HepG2 (cell line): ENCODE data around the gene SMIM1. TPM values are rescaled to one million over a fixed set of nuclear protein-coding genes. Genes with fewer than 3 reads are reported as not detected.
A peak's percentile ranks its signal among the peaks of the same experiment; 100 is the strongest.

Experiments used
- ARNT2 ChIP-seq: sonication (generic); formaldehyde crosslinking; IDR thresholded peaks from 2 replicates; pipeline ENCODE4 v1.8.0; 2022; ENCODE audit warnings: mild to moderate bottlenecking, low read depth, missing genetic modification reagents, moderate library complexity
- EZH2 ChIP-seq: conservative IDR thresholded peaks from 2 replicates; pipeline ENCODE4 v1.6.1; 2012; ENCODE audit warnings: mild to moderate bottlenecking, low read depth, low read length, moderate library complexity
- GABPB1 ChIP-seq: IDR thresholded peaks from 2 replicates; pipeline ENCODE4 v1.6.1; 2016; ENCODE audit warnings: mild to moderate bottlenecking, missing genetic modification reagents, moderate library complexity, missing compliant biosample characterization
- HCFC1 ChIP-seq: fragments of 150-350 bp; IDR thresholded peaks from 2 replicates; pipeline ENCODE4 v1.6.1; 2014; ENCODE audit warnings: low read depth, low read length
- IRF2 ChIP-seq: IDR thresholded peaks from 2 replicates; pipeline ENCODE4 v1.6.1; 2018; ENCODE audit warnings: missing genetic modification reagents, missing compliant biosample characterization
- MZF1 ChIP-seq: sonication (generic); formaldehyde crosslinking; IDR thresholded peaks from 2 replicates; pipeline ENCODE4 v1.8.1; 2023; ENCODE audit warnings: mild to moderate bottlenecking, missing genetic modification reagents, borderline replicate concordance
- NR2C2 ChIP-seq: sonication (generic); formaldehyde crosslinking; IDR thresholded peaks from 2 replicates; pipeline ENCODE4 v1.4.0; 2020; ENCODE audit warnings: missing genetic modification reagents, mild to moderate bottlenecking, moderate library complexity, borderline replicate concordance
- POLR2AphosphoS5 ChIP-seq: IDR thresholded peaks from 2 replicates; pipeline ENCODE4 v1.6.1; 2012; ENCODE audit warnings: low read depth, low read length
- ZBTB34 ChIP-seq: sonication (generic); formaldehyde crosslinking; IDR thresholded peaks from 2 replicates; pipeline ENCODE4 v1.8.0; 2022; ENCODE audit warnings: mild to moderate bottlenecking, missing genetic modification reagents
- ZC3H13 ChIP-seq: sonication (generic); formaldehyde crosslinking; IDR thresholded peaks from 2 replicates; pipeline ENCODE4 v1.8.1; 2023; ENCODE audit warnings: mild to moderate bottlenecking, missing genetic modification reagents, moderate library complexity
- ZC3H4 ChIP-seq: sonication (generic); formaldehyde crosslinking; IDR thresholded peaks from 2 replicates; pipeline ENCODE4 v1.4.0; 2020; ENCODE audit warnings: missing genetic modification reagents, borderline replicate concordance
- ZNF207 ChIP-seq: fragments of 450-650 bp; IDR thresholded peaks from 2 replicates; pipeline ENCODE4 v1.6.1; 2016; ENCODE audit warnings: antibody characterized with exemption, borderline replicate concordance
- ZNF30 ChIP-seq: sonication (generic); formaldehyde crosslinking; IDR thresholded peaks from 2 replicates; pipeline ENCODE4 v1.5.0; 2020; ENCODE audit warnings: mild to moderate bottlenecking, missing genetic modification reagents
- ZNF44 ChIP-seq: sonication (generic); formaldehyde crosslinking; IDR thresholded peaks from 2 replicates; pipeline ENCODE4 v1.5.1; 2020; ENCODE audit warnings: mild to moderate bottlenecking, missing genetic modification reagents
- ZNF562 ChIP-seq: sonication (generic); formaldehyde crosslinking; IDR thresholded peaks from 2 replicates; pipeline ENCODE4 v1.8.0; 2022; ENCODE audit warnings: missing genetic modification reagents, borderline replicate concordance
- ZNF570 ChIP-seq: sonication (generic); formaldehyde crosslinking; IDR thresholded peaks from 2 replicates; pipeline ENCODE4 v1.4.0; 2020; ENCODE audit warnings: mild to moderate bottlenecking, missing genetic modification reagents, borderline replicate concordance
- ZNF619 ChIP-seq: sonication (generic); formaldehyde crosslinking; IDR thresholded peaks from 2 replicates; pipeline ENCODE4 v1.4.0; 2020; ENCODE audit warnings: mild to moderate bottlenecking, missing genetic modification reagents
- polyA plus RNA-seq, 8 experiments: library from polyadenylated mRNA; depleted of rRNA in 3 of 8; stranded (reverse) in 7 of 8; unstranded in 1 of 8; fragments of >200 nt; fragmentation: Illumina TruSeq in 4 of 8; extraction: Trizol in 4 of 8; gene quantifications; 2 replicates each; pipeline versions ENCODE4 v1.2.1 to v1.2.3, GENCODE V29; 2011 to 2016; ENCODE audit warnings: low read depth in 4 of 8, missing spikeins in 1 of 8, mixed read lengths in 1 of 8; ENCODE audit not compliant: insufficient read depth in 1 of 8
- total RNA-seq, 5 experiments: library from RNA; depleted of rRNA; stranded (reverse); fragments of >200 nt; fragmentation: Illumina TruSeq; extraction: Trizol; gene quantifications; 2 replicates each; pipeline ENCODE4 v1.2.3, GENCODE V29; 2016; ENCODE audit warnings: low read depth in 1 of 5
- TF ChIP-seq, protein P1 (sequence below): sonication (generic); formaldehyde crosslinking; IDR thresholded peaks from 2 replicates; pipeline ENCODE4 v1.8.0; 2022; ENCODE audit warnings: low read depth, missing genetic modification reagents
- TF ChIP-seq, protein P2 (sequence below): fragments of 450-650 bp; IDR thresholded peaks from 2 replicates; pipeline ENCODE4 v1.6.1; 2017
- TF ChIP-seq, protein P3 (sequence below): sonication (generic); formaldehyde crosslinking; IDR thresholded peaks from 2 replicates; pipeline ENCODE4 v1.4.0; 2020; ENCODE audit warnings: missing genetic modification reagents

Gene SMIM1
- total and polyA plus RNA-seq, 2 of the 13 experiments (the other 11 are each of a cell fraction or from before 2014, with no cell fraction given), result 12.4 to 56.3 TPM

- TF ChIP-seq ZNF30 (CRISPR knock-in tag), result no peak
- TF ChIP-seq HCFC1, result peak; percentile 44; the same call in 1 of the 2 replicates
- TF ChIP-seq IRF2 (CRISPR knock-in tag), result peak; percentile 39; the same call in 1 of the 2 replicates
- TF ChIP-seq ZNF207, result no peak
- TF ChIP-seq GABPB1 (CRISPR knock-in tag), result peak; percentile 96
- TF ChIP-seq, protein P1, sequence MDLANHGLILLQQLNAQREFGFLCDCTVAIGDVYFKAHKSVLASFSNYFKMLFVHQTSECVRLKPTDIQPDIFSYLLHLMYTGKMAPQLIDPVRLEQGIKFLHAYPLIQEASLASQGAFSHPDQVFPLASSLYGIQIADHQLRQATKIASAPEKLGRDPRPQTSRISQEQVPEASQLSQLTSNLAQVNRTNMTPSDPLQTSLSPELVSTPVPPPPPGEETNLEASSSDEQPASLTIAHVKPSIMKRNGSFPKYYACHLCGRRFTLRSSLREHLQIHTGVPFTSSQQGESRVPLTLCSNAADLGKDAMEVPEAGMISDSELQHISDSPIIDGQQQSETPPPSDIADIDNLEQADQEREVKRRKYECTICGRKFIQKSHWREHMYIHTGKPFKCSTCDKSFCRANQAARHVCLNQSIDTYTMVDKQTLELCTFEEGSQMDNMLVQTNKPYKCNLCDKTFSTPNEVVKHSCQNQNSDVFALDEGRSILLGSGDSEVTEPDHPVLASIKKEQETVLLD, result peak; percentile 37; the same call in 1 of the 2 replicates
- no peak for TF ChIP-seq MZF1
- TF ChIP-seq ZC3H4 (CRISPR knock-in tag), result no peak
- no peak for TF ChIP-seq ZNF562 (CRISPR knock-in tag)
- TF ChIP-seq EZH2, result no peak
- TF ChIP-seq, protein P2, sequence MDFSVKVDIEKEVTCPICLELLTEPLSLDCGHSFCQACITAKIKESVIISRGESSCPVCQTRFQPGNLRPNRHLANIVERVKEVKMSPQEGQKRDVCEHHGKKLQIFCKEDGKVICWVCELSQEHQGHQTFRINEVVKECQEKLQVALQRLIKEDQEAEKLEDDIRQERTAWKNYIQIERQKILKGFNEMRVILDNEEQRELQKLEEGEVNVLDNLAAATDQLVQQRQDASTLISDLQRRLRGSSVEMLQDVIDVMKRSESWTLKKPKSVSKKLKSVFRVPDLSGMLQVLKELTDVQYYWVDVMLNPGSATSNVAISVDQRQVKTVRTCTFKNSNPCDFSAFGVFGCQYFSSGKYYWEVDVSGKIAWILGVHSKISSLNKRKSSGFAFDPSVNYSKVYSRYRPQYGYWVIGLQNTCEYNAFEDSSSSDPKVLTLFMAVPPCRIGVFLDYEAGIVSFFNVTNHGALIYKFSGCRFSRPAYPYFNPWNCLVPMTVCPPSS, result no peak
- TF ChIP-seq POLR2AphosphoS5, result peak; percentile 70
- TF ChIP-seq, protein P3, sequence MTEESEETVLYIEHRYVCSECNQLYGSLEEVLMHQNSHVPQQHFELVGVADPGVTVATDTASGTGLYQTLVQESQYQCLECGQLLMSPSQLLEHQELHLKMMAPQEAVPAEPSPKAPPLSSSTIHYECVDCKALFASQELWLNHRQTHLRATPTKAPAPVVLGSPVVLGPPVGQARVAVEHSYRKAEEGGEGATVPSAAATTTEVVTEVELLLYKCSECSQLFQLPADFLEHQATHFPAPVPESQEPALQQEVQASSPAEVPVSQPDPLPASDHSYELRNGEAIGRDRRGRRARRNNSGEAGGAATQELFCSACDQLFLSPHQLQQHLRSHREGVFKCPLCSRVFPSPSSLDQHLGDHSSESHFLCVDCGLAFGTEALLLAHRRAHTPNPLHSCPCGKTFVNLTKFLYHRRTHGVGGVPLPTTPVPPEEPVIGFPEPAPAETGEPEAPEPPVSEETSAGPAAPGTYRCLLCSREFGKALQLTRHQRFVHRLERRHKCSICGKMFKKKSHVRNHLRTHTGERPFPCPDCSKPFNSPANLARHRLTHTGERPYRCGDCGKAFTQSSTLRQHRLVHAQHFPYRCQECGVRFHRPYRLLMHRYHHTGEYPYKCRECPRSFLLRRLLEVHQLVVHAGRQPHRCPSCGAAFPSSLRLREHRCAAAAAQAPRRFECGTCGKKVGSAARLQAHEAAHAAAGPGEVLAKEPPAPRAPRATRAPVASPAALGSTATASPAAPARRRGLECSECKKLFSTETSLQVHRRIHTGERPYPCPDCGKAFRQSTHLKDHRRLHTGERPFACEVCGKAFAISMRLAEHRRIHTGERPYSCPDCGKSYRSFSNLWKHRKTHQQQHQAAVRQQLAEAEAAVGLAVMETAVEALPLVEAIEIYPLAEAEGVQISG, result peak; percentile 79
- no peak for TF ChIP-seq ZNF619
- no peak for TF ChIP-seq ZBTB34 (CRISPR knock-in tag)
- no peak for TF ChIP-seq ZNF570
- 0 out of 2 replicates have a peak, but pooled peaks have one; percentile 14 for TF ChIP-seq ARNT2 (CRISPR knock-in tag)
- no peak for TF ChIP-seq ZNF44
- TF ChIP-seq ZC3H13 (CRISPR knock-in tag), result no peak
- TF ChIP-seq NR2C2 (CRISPR knock-in tag), result peak; percentile 99
Measured at GRCh38 chr1:3746830-3747521, 25.6 kb upstream of the SMIM1 start (continued).
